NCI-H1417 (cell line): ENCODE results near the gene EIF1.
A peak's percentile ranks its signal among the peaks of the same experiment; 100 is the strongest.
"Not testable (repeated sequence)": the region's sequence is repeated elsewhere in the genome, so short reads cannot be mapped to it uniquely, and the experiment has no call there.

Experiments used
- DNase-seq, 3 experiments: peaks; one replicate each; lab custom pipeline; 2025; lab: John Stamatoyannopoulos, UW

The EIF1 gene

DNA sequence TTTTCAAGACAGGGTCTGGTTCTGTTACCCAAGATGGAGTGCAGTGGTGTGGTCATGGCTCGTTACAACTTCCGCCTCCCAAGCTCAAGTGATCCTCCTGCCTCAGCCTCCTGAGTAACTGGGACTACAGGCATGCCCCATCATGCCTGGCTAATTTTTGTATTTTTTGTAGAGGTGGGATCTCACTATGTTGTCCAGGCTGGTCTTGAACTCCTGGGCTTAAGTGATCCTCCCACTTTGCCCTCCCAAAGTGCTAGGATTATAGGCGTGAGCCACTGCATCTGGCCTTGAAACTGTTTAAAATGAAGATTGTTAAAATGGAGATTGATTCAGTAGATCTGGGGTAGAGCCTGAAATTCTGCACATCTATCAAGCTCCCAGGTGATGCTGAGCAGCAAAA is 12.2 kb downstream of the EIF1 start:
- DNase-seq, result not testable (repeated sequence)

DNA sequence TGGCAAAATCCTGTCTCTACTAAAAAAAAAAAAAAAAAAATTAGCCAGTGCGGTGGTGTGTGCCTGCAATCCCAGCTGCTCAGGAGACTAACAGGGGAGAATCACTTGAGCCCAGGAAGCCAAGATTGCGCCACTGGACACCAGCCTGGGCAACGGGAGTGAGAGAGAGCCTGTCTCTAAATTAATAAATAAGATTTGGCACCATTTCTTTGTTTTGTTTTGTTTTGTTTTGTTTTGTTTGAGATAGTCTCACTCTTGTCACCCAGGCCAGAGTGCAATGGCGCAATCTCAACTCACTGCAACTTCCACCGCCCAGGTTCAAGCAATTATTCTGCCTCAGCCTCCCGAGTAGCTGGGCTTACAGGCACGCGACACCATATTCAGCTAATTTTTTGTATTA is 14.0 kb downstream of the EIF1 start:
- DNase-seq, result no peak

DNA sequence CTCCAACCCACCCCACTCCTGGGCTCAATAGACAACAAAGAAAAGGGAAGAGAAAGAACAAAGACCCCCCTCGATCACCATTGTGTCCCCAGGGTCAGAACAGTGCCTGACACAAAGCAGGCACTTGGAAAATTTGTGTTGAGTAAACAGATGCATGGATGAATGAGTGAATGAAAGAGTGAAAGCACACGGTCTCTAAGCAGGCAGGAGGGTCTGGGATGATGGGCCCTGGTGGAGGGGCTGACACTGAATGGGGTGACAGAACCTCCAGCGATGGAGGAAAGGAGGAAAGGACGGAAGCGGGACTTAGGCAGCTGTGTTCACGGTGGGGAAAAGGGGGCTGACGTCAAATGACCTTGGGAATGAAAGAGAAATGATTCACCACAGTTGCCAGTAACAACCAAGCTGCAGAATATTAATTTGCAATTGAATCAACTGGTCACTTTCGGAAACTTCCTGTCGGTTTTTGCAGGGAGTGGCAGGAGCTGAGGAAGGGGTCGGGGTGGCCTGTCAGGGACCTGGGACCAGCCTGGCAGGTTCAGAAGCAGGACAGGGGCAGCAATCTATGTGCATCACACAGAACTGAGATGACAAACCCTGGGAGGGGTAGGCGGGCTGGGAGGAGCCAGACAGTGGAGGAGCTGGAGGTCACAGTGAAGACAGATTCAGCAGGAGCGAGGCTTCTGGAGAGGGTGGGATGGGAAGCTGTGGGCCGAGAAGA is 16.7 kb downstream of the EIF1 start:
- peak in 1 of 3 experiments; percentile 24 for DNase-seq

DNA sequence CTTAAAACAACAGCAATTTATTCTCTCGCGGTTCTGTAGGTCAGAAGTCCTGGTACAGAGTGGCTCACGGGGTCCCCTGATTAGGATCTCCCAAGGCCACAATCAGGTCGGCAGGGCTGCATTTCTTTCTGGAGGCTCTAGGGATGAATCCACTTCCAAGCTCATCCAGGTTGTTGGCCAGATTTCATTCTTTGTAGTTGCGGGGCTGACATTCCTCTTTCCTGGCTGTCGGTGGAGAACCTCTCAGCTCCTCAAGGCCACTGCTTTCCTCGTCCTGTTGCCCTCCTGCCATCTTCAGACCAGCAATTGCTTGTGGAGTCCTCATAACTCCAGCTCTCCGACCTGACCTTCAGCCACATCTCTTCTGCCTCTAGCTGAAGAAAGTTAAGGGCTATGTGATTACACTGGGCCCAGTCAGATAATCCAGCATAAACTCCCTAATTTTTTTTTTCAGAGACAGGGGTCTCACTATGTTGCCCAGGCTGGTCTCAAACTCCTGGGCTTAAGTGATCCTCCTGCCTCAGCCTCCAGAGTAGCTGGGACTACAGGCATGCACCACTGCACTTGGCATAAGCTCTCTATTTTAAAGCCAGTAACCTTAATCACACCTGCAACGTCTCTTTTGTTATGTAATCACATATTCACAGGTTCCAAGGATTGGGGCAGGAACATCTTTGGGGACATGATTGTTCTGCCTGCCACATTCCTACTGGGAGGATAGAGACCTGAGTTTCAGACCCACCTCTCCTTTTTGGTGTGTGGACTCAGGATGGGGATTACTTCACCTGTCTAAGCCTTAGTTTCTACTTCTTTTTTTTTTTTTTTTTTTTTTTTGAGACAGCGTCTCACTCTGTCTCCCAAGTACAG is 19.4 kb downstream of the EIF1 start:
- no peak for DNase-seq

DNA sequence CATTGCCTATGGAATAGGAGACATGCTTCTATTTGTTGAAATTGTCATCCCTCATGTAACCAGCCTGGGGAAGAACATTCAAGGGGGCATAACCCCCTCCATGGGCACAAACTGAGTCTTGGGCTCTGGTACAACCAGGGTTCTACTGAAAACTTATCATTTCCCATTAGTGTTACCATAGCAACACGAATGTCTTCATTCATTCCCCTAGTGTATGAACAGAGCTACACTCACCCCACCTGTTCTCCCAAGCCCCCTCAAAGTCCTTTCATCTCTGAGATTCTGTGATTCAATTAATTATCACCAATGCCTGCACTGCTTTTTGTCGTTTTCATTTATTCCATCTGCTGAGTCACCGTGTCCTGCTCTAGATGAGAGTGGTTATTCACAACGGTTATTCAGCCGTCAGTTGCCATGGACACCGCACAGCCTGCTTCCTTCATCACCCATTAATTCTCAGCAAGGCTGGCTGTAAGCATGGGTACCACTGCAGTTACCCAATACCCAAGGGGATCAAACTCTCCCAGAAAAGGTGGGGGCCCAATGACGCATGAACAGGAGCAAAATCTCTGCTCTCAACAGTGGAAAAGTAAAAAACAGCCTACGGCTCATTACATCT is 21.9 kb downstream of the EIF1 start:
- DNase-seq, result peak; percentile 37 to 94 (median 76)

DNA sequence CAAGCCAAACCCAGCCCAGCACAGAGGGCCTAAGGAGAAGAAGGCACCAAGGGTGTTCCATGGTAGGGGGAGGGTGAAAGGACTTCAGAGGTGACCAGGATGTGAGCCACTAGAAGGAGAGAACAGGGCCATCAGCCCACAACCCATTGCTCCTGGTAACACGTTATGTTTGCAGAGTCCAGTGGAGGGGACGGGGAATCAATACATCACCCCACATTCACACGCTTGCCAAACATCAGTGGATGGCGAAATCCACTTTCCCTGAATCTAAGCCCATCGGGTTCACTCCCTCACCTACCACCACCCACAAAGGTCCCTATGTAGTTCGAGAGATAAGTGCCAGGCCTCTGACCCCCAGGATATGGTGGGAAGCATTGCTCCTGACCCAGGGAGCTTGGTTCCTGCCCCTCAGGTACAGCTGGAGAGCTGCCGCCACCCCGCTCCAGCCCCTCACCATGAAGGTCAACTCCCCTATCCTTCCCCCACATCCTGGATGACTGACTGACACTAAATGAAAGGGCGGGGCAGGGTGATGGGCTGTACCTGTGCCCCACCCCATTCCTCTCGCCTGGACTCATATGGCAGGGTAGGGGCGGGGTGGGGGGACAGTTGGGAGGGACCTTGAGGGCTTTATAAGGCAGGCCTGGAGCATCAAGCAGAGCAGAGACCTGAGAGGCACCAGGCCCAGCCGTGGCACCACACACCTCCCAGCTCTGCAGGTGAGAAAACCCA is 23.1 kb downstream of the EIF1 start, which contains the start of gene GAST:
Gene GAST, plus strand, starts transcription at position 663 of the 732 bp plus-strand sequence. CDS start 3,106 bp downstream, outside the sequence.
- no peak for DNase-seq

DNA sequence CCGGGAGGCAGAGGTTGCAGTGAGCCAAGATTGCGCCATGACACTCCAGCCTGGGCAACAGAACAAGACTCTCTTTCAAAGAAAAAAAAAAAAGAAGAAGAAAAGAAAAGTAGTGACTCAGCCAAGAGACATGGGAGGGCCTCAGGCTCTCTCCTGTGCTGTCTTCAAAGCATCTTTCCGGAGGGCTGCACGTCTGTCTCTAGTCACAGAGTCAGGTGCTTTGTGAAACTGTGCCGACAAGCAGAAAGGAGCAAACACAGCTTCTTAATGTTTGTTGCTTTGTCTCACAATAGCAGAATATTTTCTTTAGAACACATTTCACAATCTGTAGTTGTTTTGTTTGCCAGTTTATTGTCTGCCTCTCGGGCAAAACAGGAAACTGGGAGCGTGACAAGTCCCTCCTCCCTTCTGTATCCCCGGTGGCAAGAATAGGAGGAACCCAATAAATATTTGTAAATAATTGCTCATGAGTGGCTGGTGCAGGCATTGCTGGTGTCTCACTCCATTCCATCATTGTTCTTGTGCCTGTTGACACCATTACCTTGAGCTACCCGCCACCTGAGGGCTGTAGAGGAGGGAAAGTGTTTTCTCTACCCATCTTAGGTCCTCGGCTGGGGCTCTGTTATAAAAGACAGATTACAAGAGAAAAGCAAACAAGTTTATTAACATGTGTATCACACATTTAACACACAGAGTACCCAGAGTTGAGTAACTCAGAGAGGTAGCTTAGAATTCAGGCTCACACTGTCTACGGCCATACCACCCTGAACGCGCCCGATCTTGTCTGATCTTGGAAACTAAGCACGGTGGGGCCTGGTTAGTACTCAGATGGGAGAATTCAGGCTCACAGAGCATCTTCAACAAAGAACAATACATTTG is 29.0 kb downstream of the EIF1 start:
- DNase-seq, result peak in 2 of 3 experiments; percentile 33 to 63

DNA sequence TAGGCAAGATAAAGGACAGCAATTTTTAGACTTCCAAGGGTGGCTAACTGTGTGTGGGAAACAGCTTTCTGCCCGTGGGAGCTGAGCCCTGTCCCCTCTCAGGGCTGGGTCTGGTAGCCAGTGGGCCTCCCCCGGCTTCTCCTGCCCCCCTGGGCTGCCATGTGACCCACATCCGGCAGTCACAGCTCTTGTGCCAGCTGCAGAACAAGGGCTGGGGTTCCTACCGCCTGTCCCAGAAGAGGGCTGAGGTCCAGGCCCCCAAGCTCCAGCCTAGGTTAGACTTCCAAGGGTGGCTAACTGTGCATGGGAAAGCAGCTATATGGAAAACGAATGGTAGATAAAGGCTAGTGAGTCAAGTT is 29.6 kb downstream of the EIF1 start:
- no peak for DNase-seq

DNA sequence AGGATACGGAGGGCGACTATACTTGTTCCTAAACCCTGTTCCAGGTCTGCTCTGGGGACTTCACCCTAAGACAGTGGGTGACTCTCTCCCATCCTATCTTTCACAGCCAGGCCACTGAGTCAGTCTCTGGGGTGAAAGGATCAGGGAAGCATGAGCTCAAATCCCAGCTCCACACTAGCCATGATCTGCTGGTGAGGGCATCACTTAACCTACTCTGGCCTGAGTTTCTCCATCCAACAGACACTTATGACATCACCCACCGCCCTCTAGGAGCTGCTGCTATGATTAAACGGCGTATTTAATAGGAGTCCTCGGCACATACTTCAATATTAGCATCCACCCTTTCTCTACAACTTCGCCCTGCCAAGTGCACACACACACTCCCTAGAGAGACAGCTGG is 33.5 kb downstream of the EIF1 start:
- no peak for DNase-seq

DNA sequence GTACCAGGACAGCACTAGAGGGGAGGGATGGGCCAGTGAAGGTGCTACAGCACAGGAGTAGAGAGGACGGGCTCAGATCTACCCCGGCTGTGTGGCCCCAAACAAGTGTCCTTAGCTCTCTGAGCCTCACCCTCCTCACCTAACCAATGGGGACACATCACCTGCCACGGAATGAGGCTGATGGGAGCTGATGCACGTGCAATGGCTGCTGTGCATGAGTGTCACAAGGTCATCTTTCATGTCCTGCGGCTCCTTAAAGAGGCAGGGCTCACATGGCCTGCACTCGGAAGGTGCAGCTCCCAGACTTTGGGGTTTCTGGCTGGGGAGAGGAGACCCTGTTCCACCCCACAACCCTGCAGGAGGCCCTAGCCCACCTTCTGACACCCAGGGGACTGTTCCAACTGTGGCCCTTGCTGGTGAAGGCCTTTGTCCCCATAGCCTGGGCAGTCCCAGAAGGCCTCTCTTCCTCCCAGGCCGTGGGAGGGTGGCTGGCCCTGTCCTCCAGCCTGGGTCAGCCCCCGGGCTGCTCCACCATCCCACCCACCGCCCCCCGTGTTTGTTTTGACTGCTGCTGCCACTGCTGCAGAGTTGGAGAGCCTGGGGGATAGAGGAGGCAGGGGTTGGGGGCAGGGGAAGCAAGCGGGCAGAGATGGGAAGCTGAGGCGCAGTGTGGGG is 35.3 kb downstream of the EIF1 start:
- DNase-seq, result no peak

DNA sequence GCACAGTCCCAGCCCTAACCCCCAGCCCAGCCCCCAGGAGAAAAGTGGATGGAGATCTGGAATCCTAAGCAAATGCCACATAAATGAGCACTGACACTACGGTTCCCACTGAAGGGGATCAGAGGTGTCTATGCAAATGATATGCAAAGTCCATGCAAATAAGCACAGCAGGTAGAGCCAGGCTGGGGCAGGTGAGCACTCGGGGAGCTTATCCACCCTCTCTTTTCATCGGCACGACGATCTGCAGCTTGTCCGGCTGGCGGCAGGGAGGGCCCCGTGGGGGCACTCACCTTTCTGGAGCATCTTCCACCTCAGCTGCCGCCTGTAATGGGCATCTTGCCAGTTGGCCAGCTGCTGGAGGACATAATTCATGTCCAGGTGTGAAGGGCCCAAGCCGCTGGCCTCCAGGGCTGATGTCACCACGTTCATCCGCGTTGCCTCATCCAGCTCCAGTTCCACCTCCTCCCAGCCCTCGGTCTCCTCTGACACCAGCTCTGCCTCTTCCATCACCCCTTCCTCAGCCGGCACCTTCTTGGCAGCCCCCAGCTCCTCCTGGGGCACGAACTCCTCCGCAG is 35.9 kb downstream of the EIF1 start:
- peak in 2 of 3 experiments; percentile 66 to 87 for DNase-seq

DNA sequence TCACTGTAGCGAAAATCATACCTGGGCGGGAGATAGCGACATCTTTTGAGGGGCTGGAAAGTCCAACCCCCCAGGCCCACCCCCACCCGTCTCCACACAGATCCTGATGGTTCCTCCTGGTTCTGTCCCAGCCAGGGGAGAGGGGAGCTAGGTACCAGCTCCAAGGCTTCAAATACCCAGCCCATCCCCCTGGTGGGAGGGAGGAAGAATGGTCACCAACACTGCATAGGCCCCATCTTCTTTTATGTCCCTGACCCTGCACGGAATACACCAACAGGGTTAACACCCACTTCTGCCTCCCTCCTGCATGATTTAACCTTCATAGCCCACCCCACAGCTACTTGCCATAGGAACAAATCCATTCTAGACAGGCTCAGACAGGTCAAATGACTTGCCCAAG is 36.4 kb downstream of the EIF1 start:
- no peak for DNase-seq

DNA sequence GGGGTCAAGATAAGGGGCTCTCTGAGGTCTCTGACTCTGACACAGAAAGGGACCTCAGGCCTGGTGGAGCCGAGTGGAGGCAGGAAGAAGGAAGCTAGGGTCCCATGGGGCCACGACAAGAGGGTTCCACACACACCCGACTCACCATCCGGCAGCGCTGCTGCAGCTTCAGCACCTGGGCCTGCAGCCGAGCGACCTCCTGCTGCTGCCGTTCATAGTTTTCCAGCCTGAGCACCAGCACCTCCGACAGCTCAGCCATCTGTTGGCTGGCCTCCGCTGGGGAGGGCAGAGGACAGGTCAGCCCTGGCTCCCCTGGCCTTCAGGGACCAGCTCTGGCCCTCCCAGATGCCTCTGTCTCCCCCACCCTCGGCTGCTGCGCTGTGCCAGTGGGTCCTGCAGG is 39.4 kb downstream of the EIF1 start:
- DNase-seq, result no peak

DNA sequence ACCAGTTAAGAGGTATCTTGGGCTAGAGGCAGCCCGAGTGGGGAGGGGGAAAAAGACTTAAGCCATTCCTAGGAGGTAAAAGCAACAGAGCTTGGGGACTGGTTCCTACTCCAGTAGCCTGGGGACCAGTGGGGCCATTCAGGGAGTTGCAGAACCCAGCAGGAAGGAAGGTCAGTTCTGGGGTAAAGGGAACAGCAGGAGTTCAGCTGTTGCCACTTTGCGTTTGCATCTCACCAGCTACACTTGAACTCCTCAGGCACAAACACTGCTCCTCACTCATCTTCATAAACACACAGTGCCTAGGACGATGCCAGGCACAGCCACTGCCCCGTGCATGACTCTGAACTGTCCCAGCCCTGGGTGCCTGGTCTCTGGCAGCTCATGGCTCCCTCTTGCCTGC is 41.8 kb downstream of the EIF1 start:
- DNase-seq, result no peak

DNA sequence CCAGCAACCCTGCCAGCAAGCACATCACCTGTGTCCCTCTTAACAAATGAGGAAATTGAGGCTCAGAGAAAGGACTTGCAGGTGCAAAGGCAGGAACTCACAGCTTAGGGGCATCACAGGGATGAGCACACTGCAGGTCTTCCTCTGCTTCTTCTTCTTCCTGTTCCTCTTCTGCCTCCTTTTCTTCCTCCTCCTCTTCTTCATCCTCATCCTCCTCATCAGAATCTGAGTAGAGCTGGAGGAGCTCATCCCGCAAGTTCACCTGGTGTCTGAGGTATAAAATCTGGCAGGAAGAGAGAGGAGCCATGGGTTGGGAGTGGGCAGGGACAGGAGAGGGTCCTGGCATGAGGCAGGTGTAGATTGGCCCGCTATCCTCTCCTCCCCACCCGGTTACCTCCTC is 43.2 kb downstream of the EIF1 start:
- DNase-seq, result no peak

DNA sequence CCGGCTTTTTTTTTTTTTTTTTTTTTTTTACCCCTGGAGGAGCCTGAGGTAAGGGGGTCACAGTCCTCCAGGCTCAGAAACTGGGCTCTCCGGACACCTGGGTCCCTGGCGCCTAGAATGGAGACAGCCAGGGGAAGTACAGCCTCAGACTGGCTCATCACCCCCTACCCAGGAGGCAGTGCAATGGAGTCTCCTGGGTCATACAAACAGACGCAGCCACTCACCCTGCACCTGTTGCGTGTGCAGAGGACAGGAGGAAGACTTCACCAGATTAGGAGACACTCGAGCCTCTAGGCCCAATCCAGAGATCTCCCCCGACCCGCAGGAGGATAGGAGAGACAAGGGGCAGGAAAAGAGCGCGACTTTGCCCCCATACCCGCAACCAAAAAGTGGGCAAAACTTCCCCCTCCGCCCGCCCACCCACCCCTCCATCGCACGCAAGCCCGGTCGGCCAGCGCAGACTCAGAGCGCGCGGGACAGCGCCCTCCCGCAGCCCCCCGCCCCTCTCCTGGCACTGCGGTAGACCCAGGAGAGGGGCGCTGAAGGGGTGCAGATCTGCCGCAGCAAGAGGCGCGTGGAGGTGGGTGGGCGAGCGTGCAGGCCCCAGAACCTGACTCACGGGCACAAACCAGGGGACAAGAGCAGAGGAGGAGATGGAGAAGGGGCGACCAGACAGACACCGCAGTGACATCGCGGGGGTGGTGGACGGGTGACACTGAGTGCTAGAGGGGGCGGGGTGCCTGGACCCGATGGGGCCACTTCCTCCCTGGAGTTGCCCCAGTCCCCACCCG is 44.9 kb downstream of the EIF1 start:
- peak in 2 of 3 experiments; percentile 34 to 44 for DNase-seq

DNA sequence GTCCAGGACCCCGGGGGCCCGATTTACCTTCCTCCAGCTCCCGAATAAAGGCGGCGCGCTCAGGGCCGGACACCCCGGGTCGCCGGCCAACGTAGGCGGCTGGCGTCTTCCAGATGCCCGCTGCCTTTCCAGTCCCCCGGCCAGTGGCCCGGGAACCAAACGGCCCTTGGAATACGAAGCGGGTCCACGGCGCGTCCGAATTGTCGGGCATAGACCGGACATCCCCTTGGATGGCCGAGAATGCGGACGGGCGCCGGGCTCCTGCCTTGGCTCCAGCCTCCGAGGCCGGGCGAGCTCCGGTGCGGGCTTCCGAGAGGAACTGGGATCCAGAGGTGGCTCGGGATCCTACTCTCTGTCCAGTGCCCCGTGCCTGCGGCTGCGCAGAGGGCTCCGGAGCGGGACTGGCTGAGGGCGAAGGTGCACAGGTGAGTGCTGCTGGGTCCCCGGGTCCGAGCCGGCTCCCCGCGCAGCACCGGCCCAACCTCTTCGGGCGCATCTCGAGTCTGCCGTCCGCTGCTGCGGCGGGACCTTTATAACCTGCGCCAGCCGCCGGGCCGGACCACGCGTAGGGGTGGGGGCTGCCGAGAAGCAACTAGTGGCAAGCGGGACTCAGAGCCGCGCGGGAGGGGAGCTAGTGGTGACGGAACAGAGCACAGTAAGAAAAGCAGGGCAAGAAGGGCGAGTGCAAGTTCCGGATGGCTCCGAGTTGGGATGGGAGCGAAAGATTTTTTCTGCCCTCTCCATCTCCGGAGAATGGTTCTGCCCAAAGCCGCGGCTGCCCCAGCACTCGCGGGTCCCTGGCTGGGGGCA is 45.7 kb downstream of the EIF1 start, which contains the start of gene HAP1:
Gene HAP1, minus strand, starts transcription at position 505 of the 810 bp plus-strand sequence. Its CDS starts 9 bp downstream, at position 496.
- peak in 2 of 3 experiments; percentile 64 to 70 for DNase-seq

DNA sequence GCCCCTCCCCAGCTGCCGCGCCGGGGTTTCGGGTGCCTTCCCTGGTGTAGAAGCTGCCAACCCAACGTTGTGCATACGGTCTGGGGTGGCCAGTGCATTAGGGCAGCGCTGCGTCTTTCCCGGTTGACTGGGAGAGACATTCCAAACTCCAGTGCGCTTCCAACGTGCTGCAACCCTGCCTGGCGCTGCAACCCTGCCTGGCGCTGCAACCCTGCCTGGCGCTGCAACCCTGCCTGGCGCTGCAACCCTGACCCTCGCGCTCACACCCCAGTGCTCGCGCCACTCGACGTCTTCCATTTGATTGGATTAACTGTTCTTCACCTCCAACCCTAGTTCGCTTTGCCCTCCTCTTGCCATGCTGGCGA is 46.2 kb downstream of the EIF1 start:
- no peak for DNase-seq
